ENCODE results near the gene MAPK13.
"Not testable (repeated sequence)": the region's sequence is repeated elsewhere in the genome, so short reads cannot be mapped to it uniquely, and the experiment has no call there.

MAPK13 gene

GRCh38 chr6:36122495-36123269, 7.6 kb upstream of the MAPK13 start (continued):
- no peak for TF ChIP-seq TSHZ2 (CRISPR knock-in tag; IDR thresholded peaks at IDR 0.05)
- TF ChIP-seq ISL1 (CRISPR knock-in tag; IDR thresholded peaks at IDR 0.05): no peak
- no peak for TF ChIP-seq OSR1 (CRISPR knock-in tag; IDR thresholded peaks at IDR 0.05)
- TF ChIP-seq ZNF8 (CRISPR knock-in tag; IDR thresholded peaks at IDR 0.05): no peak
- no peak for TF ChIP-seq ZFP3 (CRISPR knock-in tag; IDR thresholded peaks at IDR 0.05)
- no peak for TF ChIP-seq SNAI2 (CRISPR knock-in tag; IDR thresholded peaks at IDR 0.05)

- no peak for TF ChIP-seq ZNF8 (CRISPR knock-in tag; IDR thresholded peaks at IDR 0.05)
- no peak for TF ChIP-seq TCF4 (CRISPR knock-in tag; IDR thresholded peaks at IDR 0.05; ENCODE audit: borderline replicate concordance)
- no peak for TF ChIP-seq PATZ1 (CRISPR knock-in tag; IDR thresholded peaks at IDR 0.05; ENCODE audit: borderline replicate concordance)
- no peak for TF ChIP-seq CSRNP3 (CRISPR knock-in tag; IDR thresholded peaks at IDR 0.05)
- TF ChIP-seq PPARA (CRISPR knock-in tag; IDR thresholded peaks at IDR 0.05; ENCODE audit: borderline replicate concordance): no peak
- TF ChIP-seq BACH2 (CRISPR knock-in tag; IDR thresholded peaks at IDR 0.05; ENCODE audit: borderline replicate concordance): no peak
- no peak for TF ChIP-seq POU6F1 (CRISPR knock-in tag; IDR thresholded peaks at IDR 0.05; ENCODE audit: borderline replicate concordance, low read depth)
- TF ChIP-seq ZNF70 (CRISPR knock-in tag; IDR thresholded peaks at IDR 0.05): no peak
- no peak for TF ChIP-seq ARNTL (CRISPR knock-in tag; IDR thresholded peaks at IDR 0.05; ENCODE audit: borderline replicate concordance, low read depth)
- no peak for TF ChIP-seq ZC3H10 (CRISPR knock-in tag; IDR thresholded peaks at IDR 0.05)
- ATAC-seq: peak; percentile 90
Observed at GRCh38 chr6:36123270-36124139, 6.8 kb upstream of the MAPK13 start.

GRCh38 chr6:36124346-36124745, 6.0 kb upstream of the MAPK13 start:
- ATAC-seq: not testable (repeated sequence)

- no peak for ATAC-seq
- TF ChIP-seq ZNF565 (CRISPR knock-in tag; conservative IDR thresholded peaks at IDR 0.05; ENCODE audit: low read depth): no peak
- no peak for TF ChIP-seq RARB (CRISPR knock-in tag; IDR thresholded peaks at IDR 0.05)
- no peak for TF ChIP-seq PATZ1 (CRISPR knock-in tag; IDR thresholded peaks at IDR 0.05; ENCODE audit: borderline replicate concordance)
- no peak for TF ChIP-seq CSDC2 (CRISPR knock-in tag; IDR thresholded peaks at IDR 0.05)
Observed at GRCh38 chr6:36124881-36125280, 5.4 kb upstream of the MAPK13 start.

All from SK-N-SH treated with all-trans-retinoic acid at 6 μM for 48 hours (cell line).